NCI-H1694 treated with DMSO at 0.1 percent for 48 hours (cell line): ENCODE data around the gene ANKRD7.

Experiments used
- DNase-seq: peaks from one replicate; lab custom pipeline; 2025; lab: John Stamatoyannopoulos, UW

ANKRD7 gene

GRCh38 chr7:118224521-118224920 lies at the start of gene ANKRD7:
ANKRD7 (plus strand) TSS chr7:118224704; CDS start chr7:118224831, 127 bp downstream.
- DNase-seq, result no peak

GRCh38 chr7:118175740-118176139 lies 48.8 kb upstream of the ANKRD7 start:
- DNase-seq, result no peak

GRCh38 chr7:118179191-118179590 lies 45.3 kb upstream of the ANKRD7 start:
- no peak for DNase-seq

- DNase-seq, result no peak
Measured at GRCh38 chr7:118182593-118183427, 41.7 kb upstream of the ANKRD7 start.

- DNase-seq, result peak; percentile 48
Measured at GRCh38 chr7:118183428-118183785, 41.1 kb upstream of the ANKRD7 start.

GRCh38 chr7:118183786-118184564 lies 40.5 kb upstream of the ANKRD7 start, which contains the start of gene LSM8:
LSM8 (plus strand) TSS chr7:118184164; CDS start chr7:118184224, 60 bp downstream.
- DNase-seq, result peak; percentile 97

GRCh38 chr7:118184565-118184940 lies 40.0 kb upstream of the ANKRD7 start:
- no peak for DNase-seq

GRCh38 chr7:118185163-118185860 lies 39.2 kb upstream of the ANKRD7 start:
- no peak for DNase-seq

GRCh38 chr7:118186501-118186900 lies 38.0 kb upstream of the ANKRD7 start:
- DNase-seq, result no peak

GRCh38 chr7:118194571-118194970 lies 29.9 kb upstream of the ANKRD7 start:
- DNase-seq, result no peak

- DNase-seq, result peak; percentile 70
Measured at GRCh38 chr7:118195837-118196474, 28.5 kb upstream of the ANKRD7 start.

GRCh38 chr7:118202061-118202460 lies 22.4 kb upstream of the ANKRD7 start:
- DNase-seq, result no peak

GRCh38 chr7:118214051-118214832 lies 10.3 kb upstream of the ANKRD7 start:
- DNase-seq, result peak; percentile 95

GRCh38 chr7:118214833-118215182 lies 9.7 kb upstream of the ANKRD7 start:
- DNase-seq, result no peak

GRCh38 chr7:118217210-118217619 lies 7.3 kb upstream of the ANKRD7 start:
- no peak for DNase-seq

- no peak for DNase-seq
Measured at GRCh38 chr7:118218413-118219156, 5.9 kb upstream of the ANKRD7 start.

GRCh38 chr7:118219157-118219512 lies 5.4 kb upstream of the ANKRD7 start:
- no peak for DNase-seq

- DNase-seq, result no peak
Measured at GRCh38 chr7:118220583-118220982, 3.9 kb upstream of the ANKRD7 start.

GRCh38 chr7:118222591-118222990 lies 1.9 kb upstream of the ANKRD7 start:
- no peak for DNase-seq

GRCh38 chr7:118232837-118233236 lies 8.3 kb downstream of the ANKRD7 start:
- no peak for DNase-seq

- DNase-seq, result no peak
Measured at GRCh38 chr7:118233799-118234198, 9.3 kb downstream of the ANKRD7 start.
